ENCODE data around the gene USP2. TPM values are rescaled to one million over a fixed set of nuclear protein-coding genes. Genes with fewer than 3 reads are reported as not detected.
A peak's percentile ranks its signal among the peaks of the same experiment; 100 is the strongest.

USP2 gene
- total RNA-seq, 2 experiments from 2014 or later, result 10.6 to 24.5 TPM

DNA sequence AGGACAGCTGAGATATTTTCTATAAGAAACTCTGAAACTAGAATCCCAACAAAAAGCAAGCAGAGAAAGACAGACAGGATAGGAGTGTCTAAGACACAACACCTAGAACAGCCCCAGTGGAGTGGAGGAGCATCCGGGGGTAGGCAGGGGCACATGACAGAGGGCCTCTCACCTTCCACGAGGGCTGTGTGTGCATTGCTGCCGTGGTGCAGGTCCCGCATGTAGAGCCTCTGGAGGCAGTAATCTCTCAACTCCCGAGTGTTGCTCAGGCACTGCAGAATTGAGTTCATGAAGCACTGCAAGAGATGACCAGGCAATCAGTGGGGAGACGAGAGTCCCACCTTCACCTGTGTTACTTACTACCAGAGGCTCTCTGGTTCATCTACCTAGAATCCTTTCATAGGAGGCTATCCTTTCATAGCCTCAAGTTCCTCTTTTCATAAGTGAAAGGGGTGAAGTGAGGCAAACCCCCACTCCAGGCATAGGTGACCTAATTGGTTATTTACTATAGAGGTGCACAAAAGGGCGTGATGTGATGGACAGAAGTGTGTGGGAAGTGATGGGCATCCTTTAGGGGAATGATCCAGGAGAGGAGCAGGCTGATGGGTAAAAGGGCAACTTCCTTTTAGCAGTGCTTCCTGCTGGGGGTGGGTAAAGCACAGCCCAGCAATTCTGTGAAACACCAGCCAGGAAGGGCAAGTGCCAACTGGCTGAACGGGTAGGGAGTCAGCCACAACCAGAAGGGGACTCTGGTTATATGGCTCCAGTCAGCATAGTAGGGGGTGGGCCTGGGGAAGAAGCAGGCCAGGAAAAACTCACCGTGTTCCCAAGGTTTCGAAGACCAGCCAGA, 21.9 kb downstream of the USP2 start:
- peak overlapping the region; percentile 0; the same call in 1 of the 2 replicates for H2AFZ ChIP-seq (ENCODE audit: low read length)
- peak overlapping the region; percentile 13 for H3K4me3 ChIP-seq (ENCODE audit: low read depth, low read length, poor library complexity, severe bottlenecking)
- H3K79me2 ChIP-seq (ENCODE audit: insufficient read depth, low read depth, low read length), result peaks cover 27% of the 10 kb centered on the region
- no peaks in the 10 kb centered on the region for H3K9me2 ChIP-seq (ENCODE audit: insufficient read depth, low read length)
- peaks cover 69% of the 10 kb centered on the region for H3K4me1 ChIP-seq (ENCODE audit: insufficient read depth, low read length, poor library complexity, severe bottlenecking)
- BruUV-seq (replicated peaks), result no TSS peak
- peak overlapping the region; percentile 83 for H3K27ac ChIP-seq (ENCODE audit: low read depth, low read length, poor library complexity, severe bottlenecking)
- H3K4me2 ChIP-seq (ENCODE audit: low read length), result peak overlapping the region; percentile 92
- no peaks in the 10 kb centered on the region for H4K20me1 ChIP-seq (ENCODE audit: insufficient read depth, low read length)
- ChIA-PET CTCF (ENCODE audit: unreplicated experiment) (interaction anchor here (0.6 to 2.0 kb wide), 2 partner anchors 14 to 15 kb away, joined by 3 to 7 read pairs; no protein-coding TSS in a partner anchor), POLR2A (interaction anchor here (4.5 kb wide), 1 partner anchor 15 kb away, joined by 26 read pairs; no protein-coding TSS in a partner anchor)
- H3K36me3 ChIP-seq (ENCODE audit: insufficient read depth, low read length), result peaks cover 48% of the 10 kb centered on the region
- peak; percentile 61 for DNase-seq (ENCODE audit: low spot score)
- TF ChIP-seq EZH2phosphoT487 (IDR thresholded peaks at IDR 0.05; ENCODE audit: borderline replicate concordance, low read depth, low read length) (no peak), CTCF (conservative IDR thresholded peaks at IDR 0.05; ENCODE audit: low read length) (no peak)
- intact Hi-C loops (cut with micrococcal nuclease; ENCODE audit: unreplicated experiment), result loop anchor here (5.0 kb wide), 1 partner anchor 117 kb away; no protein-coding TSS in a partner anchor
- H3K9me3 ChIP-seq (ENCODE audit: low read length), result no peaks in the 10 kb centered on the region

GRCh38 chr11:119357074-119357473, 24.4 kb downstream of the USP2 start:
- DNase-seq (ENCODE audit: low spot score), result no peak
- CTCF ChIA-PET (ENCODE audit: unreplicated experiment), result interaction anchor here (1.2 kb wide), 2 partner anchors 16 to 17 kb away, joined by 4 to 5 read pairs; no protein-coding TSS in a partner anchor
- no peak overlapping the region for H3K4me2 ChIP-seq (ENCODE audit: low read length)
- H2AFZ ChIP-seq (ENCODE audit: low read length), result no peak overlapping the region
- intact Hi-C loops (cut with micrococcal nuclease; ENCODE audit: unreplicated experiment), result no loop called here
- POLR2A ChIA-PET, result interaction anchor here (1.5 kb wide), 1 partner anchor 16 kb away, joined by 7 read pairs; no protein-coding TSS in a partner anchor
- no peak overlapping the region for H3K4me3 ChIP-seq (ENCODE audit: low read depth, low read length, poor library complexity, severe bottlenecking)
- no peaks in the 10 kb centered on the region for H3K9me2 ChIP-seq (ENCODE audit: insufficient read depth, low read length)
- no peaks in the 10 kb centered on the region for H3K9me3 ChIP-seq (ENCODE audit: low read length)
- TF ChIP-seq EZH2phosphoT487 (IDR thresholded peaks at IDR 0.05; ENCODE audit: borderline replicate concordance, low read depth, low read length) (no peak), CTCF (conservative IDR thresholded peaks at IDR 0.05; ENCODE audit: low read length) (no peak)
- peaks cover 52% of the 10 kb centered on the region for H3K36me3 ChIP-seq (ENCODE audit: insufficient read depth, low read length)
- H3K27ac ChIP-seq (ENCODE audit: low read depth, low read length, poor library complexity, severe bottlenecking), result peak overlapping the region; percentile 9
- no TSS peak for BruUV-seq (replicated peaks)
- H3K4me1 ChIP-seq (ENCODE audit: insufficient read depth, low read length, poor library complexity, severe bottlenecking), result peaks cover 58% of the 10 kb centered on the region
- peaks cover 12% of the 10 kb centered on the region for H3K79me2 ChIP-seq (ENCODE audit: insufficient read depth, low read depth, low read length)
- H4K20me1 ChIP-seq (ENCODE audit: insufficient read depth, low read length), result no peaks in the 10 kb centered on the region

Measured in OCI-LY7 (cell line).